GM21423 (cell line): ENCODE results near the gene ATOH7.
"Not testable (repeated sequence)": the region's sequence is repeated elsewhere in the genome, so short reads cannot be mapped to it uniquely, and the experiment has no call there.

Source experiments
- ATAC-seq: cut with Tn5 transposase; IDR thresholded peaks from one replicate; pipeline ENCODE4 v1.9.1; 2021; ENCODE audit warnings: mild to moderate bottlenecking, moderate library complexity; ENCODE audit not compliant: unreplicated experiment

Gene ATOH7

GRCh38 chr10:68238371-68238770 lies 6.5 kb upstream of the ATOH7 start:
- ATAC-seq: no peak

GRCh38 chr10:68237173-68237572 lies 5.3 kb upstream of the ATOH7 start:
- ATAC-seq: no peak

- no peak for ATAC-seq
Observed at GRCh38 chr10:68235581-68235980, 3.7 kb upstream of the ATOH7 start.

GRCh38 chr10:68235111-68235510 lies 3.2 kb upstream of the ATOH7 start:
- no peak for ATAC-seq

- ATAC-seq: no peak
Observed at GRCh38 chr10:68233046-68233445, 1.1 kb upstream of the ATOH7 start.

- peak; percentile 81 for ATAC-seq
Observed at GRCh38 chr10:68231106-68231816, 652 bp downstream of the ATOH7 start.

- ATAC-seq: no peak
Observed at GRCh38 chr10:68230268-68230667, 1.6 kb downstream of the ATOH7 start.

GRCh38 chr10:68224810-68225209 lies 7.1 kb downstream of the ATOH7 start:
- no peak for ATAC-seq

GRCh38 chr10:68223535-68224165 lies 8.3 kb downstream of the ATOH7 start:
- no peak for ATAC-seq

GRCh38 chr10:68222391-68222790 lies 9.5 kb downstream of the ATOH7 start:
- ATAC-seq: no peak

GRCh38 chr10:68221196-68221595 lies 10.7 kb downstream of the ATOH7 start:
- ATAC-seq: no peak

GRCh38 chr10:68218786-68219185 lies 13.1 kb downstream of the ATOH7 start:
- ATAC-seq: no peak

GRCh38 chr10:68212721-68213352 lies 19.1 kb downstream of the ATOH7 start:
- no peak for ATAC-seq

- no peak for ATAC-seq
Observed at GRCh38 chr10:68211669-68212068, 20.2 kb downstream of the ATOH7 start.

GRCh38 chr10:68208424-68209042 lies 23.4 kb downstream of the ATOH7 start:
- no peak for ATAC-seq

- no peak for ATAC-seq
Observed at GRCh38 chr10:68202960-68203353, 29.0 kb downstream of the ATOH7 start.

- ATAC-seq: no peak
Observed at GRCh38 chr10:68196701-68197100, 35.2 kb downstream of the ATOH7 start.

GRCh38 chr10:68195776-68196175 lies 36.1 kb downstream of the ATOH7 start:
- not testable (repeated sequence) for ATAC-seq

- no peak for ATAC-seq
Observed at GRCh38 chr10:68194290-68194689, 37.6 kb downstream of the ATOH7 start.

- ATAC-seq: no peak
Observed at GRCh38 chr10:68192113-68192512, 39.8 kb downstream of the ATOH7 start.

GRCh38 chr10:68188835-68189234 lies 43.1 kb downstream of the ATOH7 start:
- ATAC-seq: no peak

- no peak for ATAC-seq
Observed at GRCh38 chr10:68185085-68185484, 46.8 kb downstream of the ATOH7 start.
